Ishikawa (cell line): Measurements from ENCODE around the gene IGF1R.

Experiments
- CEBPB ChIP-seq: IDR thresholded peaks from 2 replicates; pipeline ENCODE4 v1.6.1; 2012
- CREB1 ChIP-seq: IDR thresholded peaks from 2 replicates; pipeline ENCODE4 v1.6.1; 2012; ENCODE audit warnings: low read depth
- EGR1 ChIP-seq: IDR thresholded peaks from 2 replicates; pipeline ENCODE4 v1.6.1; 2012
- EP300 ChIP-seq: IDR thresholded peaks from 2 replicates; pipeline ENCODE4 v1.6.1; 2012; ENCODE audit warnings: borderline replicate concordance
- FOXM1 ChIP-seq: IDR thresholded peaks from 2 replicates; pipeline ENCODE4 v1.6.1; 2012; ENCODE audit warnings: low read depth, borderline replicate concordance
- NFIC ChIP-seq: IDR thresholded peaks from 2 replicates; pipeline ENCODE4 v1.6.1; 2012
- RAD21 ChIP-seq: IDR thresholded peaks from 2 replicates; pipeline ENCODE4 v1.6.1; 2012; ENCODE audit warnings: low read depth
- TAF1 ChIP-seq: IDR thresholded peaks from 2 replicates; pipeline ENCODE4 v1.6.1; 2012; ENCODE audit warnings: low read depth, mild to moderate bottlenecking
- TCF12 ChIP-seq: IDR thresholded peaks from 2 replicates; pipeline ENCODE4 v1.6.1; 2012; ENCODE audit warnings: low read depth
- TEAD4 ChIP-seq: IDR thresholded peaks from 2 replicates; pipeline ENCODE4 v1.6.1; 2012
- YY1 ChIP-seq: IDR thresholded peaks from 2 replicates; pipeline ENCODE4 v1.6.1; 2012; ENCODE audit warnings: low read depth
- ZBTB7A ChIP-seq: IDR thresholded peaks from 2 replicates; pipeline ENCODE4 v1.6.1; 2012; ENCODE audit warnings: low read depth
- TF ChIP-seq, protein P1 (sequence below): IDR thresholded peaks from 2 replicates; pipeline ENCODE4 v1.6.1; 2012
- TF ChIP-seq, protein P2 (sequence below): IDR thresholded peaks from 2 replicates; pipeline ENCODE4 v1.6.1; 2012; ENCODE audit warnings: low read depth, mild to moderate bottlenecking
- TF ChIP-seq, protein P3 (sequence below): IDR thresholded peaks from 2 replicates; pipeline ENCODE4 v1.6.1; 2012

IGF1R gene

DNA sequence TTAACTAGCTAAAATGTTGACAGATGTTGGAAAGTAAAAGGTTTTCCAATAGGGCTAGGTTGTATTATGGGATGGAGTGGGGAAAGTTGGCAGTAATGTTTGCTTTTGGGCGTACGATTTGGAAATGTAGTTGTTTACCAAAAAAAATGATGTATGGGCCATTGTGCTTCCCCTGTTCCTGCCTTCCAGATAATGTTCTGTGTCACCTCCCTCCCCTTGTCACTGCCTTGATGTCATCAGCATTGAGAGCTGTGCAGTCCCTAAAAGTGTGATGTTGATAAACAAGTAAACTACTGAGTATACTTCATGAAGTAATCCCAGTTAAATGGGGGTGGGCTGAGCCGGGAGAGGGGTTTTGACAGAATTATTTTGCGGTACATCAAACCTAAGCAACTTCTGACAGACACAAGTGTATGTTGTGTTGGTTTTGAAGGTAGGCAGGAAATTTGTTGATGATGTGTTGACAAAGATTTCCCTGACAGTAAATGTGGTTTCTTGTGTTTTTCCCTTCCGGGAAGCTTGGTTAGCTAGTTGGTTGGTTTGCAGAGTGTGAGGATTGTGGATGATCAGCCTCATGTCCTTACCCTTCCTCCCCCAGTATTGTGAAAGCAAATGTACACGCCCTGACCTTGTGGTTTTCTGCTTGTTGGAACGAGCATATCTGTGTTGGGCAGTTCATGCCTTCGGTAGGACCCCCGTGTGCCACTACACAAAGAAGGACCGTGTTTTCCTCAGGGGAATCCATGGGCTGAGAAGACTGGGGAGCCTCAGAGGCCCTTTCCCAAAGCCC is 271.9 kb downstream of the IGF1R start:
- TF ChIP-seq YY1 (no peak), TEAD4 (no peak), ZBTB7A (no peak), EGR1 (no peak), CREB1 (no peak), FOXM1 (no peak), TCF12 (no peak)
- TF ChIP-seq, protein P1, sequence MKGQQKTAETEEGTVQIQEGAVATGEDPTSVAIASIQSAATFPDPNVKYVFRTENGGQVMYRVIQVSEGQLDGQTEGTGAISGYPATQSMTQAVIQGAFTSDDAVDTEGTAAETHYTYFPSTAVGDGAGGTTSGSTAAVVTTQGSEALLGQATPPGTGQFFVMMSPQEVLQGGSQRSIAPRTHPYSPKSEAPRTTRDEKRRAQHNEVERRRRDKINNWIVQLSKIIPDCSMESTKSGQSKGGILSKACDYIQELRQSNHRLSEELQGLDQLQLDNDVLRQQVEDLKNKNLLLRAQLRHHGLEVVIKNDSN = no peak
- TF ChIP-seq, protein P2, sequence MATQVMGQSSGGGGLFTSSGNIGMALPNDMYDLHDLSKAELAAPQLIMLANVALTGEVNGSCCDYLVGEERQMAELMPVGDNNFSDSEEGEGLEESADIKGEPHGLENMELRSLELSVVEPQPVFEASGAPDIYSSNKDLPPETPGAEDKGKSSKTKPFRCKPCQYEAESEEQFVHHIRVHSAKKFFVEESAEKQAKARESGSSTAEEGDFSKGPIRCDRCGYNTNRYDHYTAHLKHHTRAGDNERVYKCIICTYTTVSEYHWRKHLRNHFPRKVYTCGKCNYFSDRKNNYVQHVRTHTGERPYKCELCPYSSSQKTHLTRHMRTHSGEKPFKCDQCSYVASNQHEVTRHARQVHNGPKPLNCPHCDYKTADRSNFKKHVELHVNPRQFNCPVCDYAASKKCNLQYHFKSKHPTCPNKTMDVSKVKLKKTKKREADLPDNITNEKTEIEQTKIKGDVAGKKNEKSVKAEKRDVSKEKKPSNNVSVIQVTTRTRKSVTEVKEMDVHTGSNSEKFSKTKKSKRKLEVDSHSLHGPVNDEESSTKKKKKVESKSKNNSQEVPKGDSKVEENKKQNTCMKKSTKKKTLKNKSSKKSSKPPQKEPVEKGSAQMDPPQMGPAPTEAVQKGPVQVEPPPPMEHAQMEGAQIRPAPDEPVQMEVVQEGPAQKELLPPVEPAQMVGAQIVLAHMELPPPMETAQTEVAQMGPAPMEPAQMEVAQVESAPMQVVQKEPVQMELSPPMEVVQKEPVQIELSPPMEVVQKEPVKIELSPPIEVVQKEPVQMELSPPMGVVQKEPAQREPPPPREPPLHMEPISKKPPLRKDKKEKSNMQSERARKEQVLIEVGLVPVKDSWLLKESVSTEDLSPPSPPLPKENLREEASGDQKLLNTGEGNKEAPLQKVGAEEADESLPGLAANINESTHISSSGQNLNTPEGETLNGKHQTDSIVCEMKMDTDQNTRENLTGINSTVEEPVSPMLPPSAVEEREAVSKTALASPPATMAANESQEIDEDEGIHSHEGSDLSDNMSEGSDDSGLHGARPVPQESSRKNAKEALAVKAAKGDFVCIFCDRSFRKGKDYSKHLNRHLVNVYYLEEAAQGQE = no peak

DNA sequence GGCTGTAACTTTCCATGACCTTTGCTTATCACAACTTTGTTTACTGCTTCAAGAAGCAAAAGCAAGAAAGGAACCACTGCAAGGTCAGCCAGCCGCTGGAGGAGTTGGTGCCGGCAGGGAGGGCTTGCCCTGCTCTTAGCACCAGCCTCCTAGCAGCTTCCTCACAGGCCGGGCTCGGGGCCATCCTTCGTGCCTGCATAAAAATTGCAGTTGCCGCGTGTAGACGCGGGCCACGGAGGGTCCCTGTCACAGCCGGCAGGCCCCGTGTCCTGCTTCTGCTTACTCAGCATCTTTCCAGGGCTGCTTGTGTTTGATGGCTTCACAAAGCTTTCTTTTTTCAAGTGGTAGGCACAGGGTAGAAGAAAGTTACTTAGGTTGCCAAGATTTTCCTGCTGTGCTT is 274.8 kb downstream of the IGF1R start:
- TF ChIP-seq ZBTB7A (no peak), TEAD4 (no peak), CREB1 (no peak), EP300 (no peak), TAF1 (no peak), NFIC (no peak), FOXM1 (no peak), CEBPB (no peak), TCF12 (no peak), RAD21 (no peak), EGR1 (no peak), YY1 (no peak)
- TF ChIP-seq, protein P3, sequence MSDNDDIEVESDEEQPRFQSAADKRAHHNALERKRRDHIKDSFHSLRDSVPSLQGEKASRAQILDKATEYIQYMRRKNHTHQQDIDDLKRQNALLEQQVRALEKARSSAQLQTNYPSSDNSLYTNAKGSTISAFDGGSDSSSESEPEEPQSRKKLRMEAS = no peak
- TF ChIP-seq, protein P2 = no peak
- TF ChIP-seq, protein P1 = no peak

DNA sequence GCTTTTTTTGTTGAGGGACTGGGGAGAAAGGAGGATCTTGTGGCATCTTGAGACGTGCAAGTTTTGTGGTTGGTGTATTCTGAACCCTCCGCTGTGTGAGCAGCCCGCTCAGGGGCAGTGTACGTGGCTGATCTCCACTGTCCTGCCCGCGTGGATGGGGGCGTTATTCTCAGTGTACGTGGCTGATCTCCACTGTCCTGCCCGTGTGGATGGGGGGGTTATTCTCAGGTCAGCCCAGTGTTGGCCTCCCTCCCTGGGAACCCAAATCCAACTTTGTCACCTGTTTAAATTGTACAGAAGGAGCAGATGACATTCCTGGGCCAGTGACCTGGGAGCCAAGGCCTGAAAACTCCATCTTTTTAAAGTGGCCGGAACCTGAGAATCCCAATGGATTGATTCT is 275.2 kb downstream of the IGF1R start:
- TF ChIP-seq CREB1 = no peak
- no peak for TF ChIP-seq YY1
- no peak for TF ChIP-seq EGR1
- TF ChIP-seq CEBPB = no peak
- TF ChIP-seq, protein P1 = no peak
- TF ChIP-seq TAF1 = no peak
- no peak for TF ChIP-seq TEAD4
- TF ChIP-seq, protein P3 = no peak

DNA sequence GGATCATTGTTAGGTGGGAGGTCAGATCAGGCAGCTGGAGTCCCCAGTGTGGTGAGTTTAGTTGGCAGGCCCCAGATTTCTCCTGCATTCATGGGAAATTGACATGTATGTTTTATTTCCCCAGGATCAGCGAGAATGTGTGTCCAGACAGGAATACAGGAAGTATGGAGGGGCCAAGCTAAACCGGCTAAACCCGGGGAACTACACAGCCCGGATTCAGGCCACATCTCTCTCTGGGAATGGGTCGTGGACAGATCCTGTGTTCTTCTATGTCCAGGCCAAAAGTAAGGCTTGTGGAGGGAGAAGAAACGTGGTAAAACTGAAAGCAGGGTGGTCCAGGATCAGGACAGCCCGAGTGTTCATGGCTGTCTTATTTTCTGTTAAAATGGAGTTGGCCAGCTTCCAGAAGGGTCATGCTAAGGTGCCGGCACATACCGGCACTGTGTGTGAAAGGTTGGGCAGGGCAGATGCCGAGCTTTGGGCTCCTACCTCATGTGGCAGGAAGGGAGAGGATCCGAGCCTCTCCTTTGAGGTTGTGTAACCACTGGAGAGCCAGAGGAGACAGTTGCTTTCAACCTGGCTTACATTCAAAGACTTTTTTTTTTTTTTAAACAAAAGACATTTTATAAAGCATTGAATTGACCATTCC is 276.2 kb downstream of the IGF1R start:
- TF ChIP-seq CEBPB (no peak), TCF12 (no peak), EP300 (no peak), FOXM1 (no peak)
- TF ChIP-seq, protein P1 = no peak

DNA sequence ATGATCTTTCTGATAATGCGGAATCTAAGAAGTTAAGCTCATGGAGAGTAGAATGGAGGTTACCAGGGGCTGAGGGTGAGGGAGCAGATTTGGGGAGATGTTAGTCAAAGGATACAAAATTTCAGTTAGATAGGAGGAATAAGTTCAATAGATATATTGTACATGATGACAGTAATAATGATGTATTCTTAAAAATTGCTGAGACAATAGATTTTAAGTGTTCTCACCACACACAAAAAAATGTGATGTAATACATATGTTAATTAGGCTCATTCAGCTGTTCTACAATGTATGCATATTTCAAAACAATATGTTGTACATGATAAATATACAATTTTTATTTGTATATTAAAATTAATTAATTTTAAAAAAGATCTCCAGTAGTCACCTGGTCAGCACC is 277.9 kb downstream of the IGF1R start:
- TF ChIP-seq, protein P1 = no peak
- TF ChIP-seq, protein P2 = no peak
- TF ChIP-seq YY1 = no peak
